Measurements from ENCODE around the gene MMP15.

Gene MMP15

DNA sequence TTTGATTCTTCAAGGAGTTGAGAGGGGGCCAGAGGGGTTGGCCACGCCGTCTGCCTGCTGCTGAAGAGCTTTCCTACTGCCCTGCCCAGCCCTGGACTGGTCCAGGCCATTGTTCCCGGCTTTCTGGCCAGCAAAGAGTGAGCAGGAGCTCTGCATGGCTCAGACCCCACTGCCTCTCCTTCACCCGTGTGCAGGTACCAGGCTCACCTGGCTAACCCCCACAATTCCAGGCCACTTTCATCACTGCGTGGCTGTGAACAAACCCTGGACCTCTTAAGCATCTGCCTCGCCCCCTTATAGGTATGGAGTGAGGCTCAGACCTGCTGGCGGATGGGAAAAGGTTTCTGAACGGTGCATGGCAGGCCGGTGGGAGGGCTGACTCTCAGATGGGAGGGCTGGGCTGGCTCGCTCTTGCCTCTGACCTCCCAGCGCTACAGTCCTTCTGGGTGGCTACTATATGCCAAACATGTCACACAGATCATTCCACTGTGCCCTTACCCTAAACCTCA, 33.9 kb upstream of the MMP15 start:
- no peak for DNase-seq
- TF ChIP-seq POLR2A (IDR thresholded peaks at IDR 0.05; ENCODE audit: low read length): no peak
- TF ChIP-seq GATA1 (IDR thresholded peaks at IDR 0.05; ENCODE audit: low read depth, low read length): no peak

DNA sequence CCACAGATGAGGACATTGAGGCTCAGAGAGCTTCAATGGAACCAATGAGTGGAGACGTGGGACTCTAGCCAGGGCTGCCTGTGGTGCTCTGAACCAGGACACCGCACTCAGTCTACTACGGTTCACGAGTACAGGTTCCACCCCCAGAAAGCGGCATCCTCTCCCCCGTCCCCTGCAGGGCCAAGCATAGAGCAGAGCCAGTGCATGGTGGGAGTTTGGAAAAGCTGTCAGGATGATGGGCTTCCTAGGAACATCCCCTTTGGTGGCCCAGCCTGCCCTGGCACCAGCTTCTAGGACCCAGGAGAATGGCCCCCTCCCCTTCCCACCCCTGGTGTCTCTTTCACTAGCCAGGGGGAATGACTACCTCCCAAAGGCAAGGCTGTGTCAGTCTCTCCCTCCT, 33.5 kb upstream of the MMP15 start:
- DNase-seq: no peak
- TF ChIP-seq GATA1 (IDR thresholded peaks at IDR 0.05; ENCODE audit: low read depth, low read length) (no peak), POLR2A (IDR thresholded peaks at IDR 0.05; ENCODE audit: low read length) (no peak)

DNA sequence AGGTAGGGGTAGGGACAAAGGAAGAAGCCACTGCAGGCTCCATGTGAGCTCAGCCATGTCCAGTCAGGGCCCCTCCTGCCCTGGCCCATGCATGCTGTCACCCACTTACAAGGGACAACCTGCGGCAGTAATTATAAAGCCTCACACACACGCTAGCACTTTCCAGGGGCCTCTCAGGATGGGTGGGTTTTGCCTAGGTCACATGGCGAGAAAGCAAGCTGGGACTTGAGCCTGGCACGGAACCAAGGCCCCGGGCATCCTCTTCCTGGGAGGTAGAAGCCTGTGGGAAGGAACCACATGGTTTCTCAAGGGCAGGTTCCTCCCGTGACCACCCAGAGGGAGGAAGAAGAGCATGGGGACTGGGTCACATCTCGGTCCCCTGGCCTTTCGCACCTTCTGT, 32.1 kb upstream of the MMP15 start:
- TF ChIP-seq GATA1 (IDR thresholded peaks at IDR 0.05; ENCODE audit: low read depth, low read length): no peak
- TF ChIP-seq POLR2A (IDR thresholded peaks at IDR 0.05; ENCODE audit: low read length): no peak
- DNase-seq: no peak

DNA sequence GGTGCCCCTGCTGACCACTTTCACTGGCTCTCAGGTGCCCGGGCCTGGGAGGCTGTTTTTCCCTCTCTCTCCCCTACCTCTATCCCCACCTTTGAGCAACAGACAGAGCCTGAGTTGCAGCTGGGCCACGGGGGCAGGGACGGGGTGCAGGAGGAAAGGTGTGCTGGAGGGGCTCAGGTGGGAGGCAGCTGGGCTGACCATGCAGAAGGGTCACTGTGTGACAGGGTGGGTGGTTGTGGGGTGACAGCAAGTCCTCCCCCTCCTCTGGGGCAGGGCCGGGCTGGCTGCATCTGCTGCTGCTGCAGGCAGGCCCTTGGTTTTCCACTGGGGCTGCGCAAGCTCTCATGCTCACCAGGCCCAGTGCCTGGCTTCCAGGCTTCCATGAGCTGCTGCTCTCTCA, 31.7 kb upstream of the MMP15 start:
- TF ChIP-seq POLR2A (IDR thresholded peaks at IDR 0.05; ENCODE audit: low read length) (no peak), GATA1 (IDR thresholded peaks at IDR 0.05; ENCODE audit: low read depth, low read length) (no peak)
- no peak for DNase-seq

DNA sequence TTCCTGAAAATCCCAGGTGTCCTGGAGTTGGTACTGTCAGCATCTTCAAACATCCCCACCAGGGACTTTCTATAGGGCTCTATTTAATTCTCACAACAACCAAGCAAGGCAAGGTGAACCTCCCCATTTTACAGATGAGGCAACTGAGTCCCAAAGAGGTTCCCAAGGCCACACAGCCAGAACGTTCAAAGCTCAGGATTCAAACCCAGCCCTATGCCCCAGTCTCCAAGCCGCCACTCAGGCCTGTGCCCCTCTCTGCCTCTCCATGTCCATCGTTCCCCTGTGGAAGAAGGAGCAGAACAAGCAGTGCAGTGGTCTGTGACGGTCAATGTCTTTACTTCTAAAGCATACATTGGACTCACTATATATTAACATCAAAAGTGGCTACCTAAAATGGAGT, 31.2 kb upstream of the MMP15 start:
- DNase-seq: no peak
- TF ChIP-seq POLR2A (IDR thresholded peaks at IDR 0.05; ENCODE audit: low read length) (no peak), GATA1 (IDR thresholded peaks at IDR 0.05; ENCODE audit: low read depth, low read length) (no peak)

DNA sequence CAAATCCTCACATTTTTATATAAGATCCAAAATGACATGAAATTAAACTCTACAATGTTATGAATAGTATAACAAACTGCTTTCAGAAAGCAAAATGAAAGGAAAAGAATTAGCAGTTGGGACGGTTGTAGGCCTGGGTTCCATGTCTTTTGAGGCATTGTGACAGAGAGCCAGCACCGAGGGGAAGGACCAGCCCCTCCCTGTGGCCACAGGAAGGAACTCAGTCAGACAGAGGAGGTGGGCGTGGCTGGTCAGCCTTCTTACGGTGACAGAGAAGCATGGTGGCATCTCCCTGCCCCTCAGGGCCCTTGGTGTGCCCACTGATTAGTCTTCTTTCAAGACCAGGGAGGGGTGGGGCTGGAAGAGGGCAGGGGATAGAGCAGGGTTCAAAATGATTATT, 30.8 kb upstream of the MMP15 start:
- DNase-seq: peak; percentile 72 to 73
- TF ChIP-seq POLR2A (IDR thresholded peaks at IDR 0.05; ENCODE audit: low read length) (no peak), GATA1 (IDR thresholded peaks at IDR 0.05; ENCODE audit: low read depth, low read length) (no peak)

DNA sequence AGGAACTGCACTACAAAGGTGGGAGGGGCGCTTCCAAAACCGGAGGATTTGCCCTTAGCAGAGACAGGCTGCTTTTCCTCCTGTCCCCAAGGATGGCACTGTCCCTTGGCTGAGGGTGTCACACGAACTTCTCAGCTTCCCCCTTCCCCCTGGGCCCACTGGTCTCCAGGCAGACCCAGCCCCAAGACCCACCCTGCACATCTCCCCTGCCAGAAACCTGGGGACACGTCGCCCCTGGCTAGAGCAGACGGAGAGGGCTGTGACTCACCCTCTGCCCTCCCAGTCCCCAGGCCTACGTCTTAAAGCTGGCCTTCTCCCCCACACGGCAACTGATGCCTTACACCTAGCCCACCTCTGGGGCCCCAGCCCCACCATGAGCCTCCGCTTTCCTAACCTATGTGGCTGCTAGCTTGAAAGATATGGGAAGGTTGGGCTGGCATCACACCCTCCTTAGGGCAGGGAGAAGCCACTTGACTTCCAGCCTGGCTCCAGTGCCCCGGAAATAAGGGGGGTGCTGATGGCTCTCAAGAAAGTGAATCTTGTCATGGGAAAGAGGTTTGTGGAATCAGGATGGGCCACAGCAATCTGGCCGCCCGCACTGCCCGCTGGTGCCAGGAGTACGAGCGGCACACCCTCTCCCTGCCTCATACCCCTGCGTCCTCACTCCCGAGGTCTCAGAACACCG, 29.7 kb upstream of the MMP15 start:
- no peak for DNase-seq
- TF ChIP-seq POLR2A (IDR thresholded peaks at IDR 0.05; ENCODE audit: low read length) (no peak), GATA1 (IDR thresholded peaks at IDR 0.05; ENCODE audit: low read depth, low read length) (no peak)

DNA sequence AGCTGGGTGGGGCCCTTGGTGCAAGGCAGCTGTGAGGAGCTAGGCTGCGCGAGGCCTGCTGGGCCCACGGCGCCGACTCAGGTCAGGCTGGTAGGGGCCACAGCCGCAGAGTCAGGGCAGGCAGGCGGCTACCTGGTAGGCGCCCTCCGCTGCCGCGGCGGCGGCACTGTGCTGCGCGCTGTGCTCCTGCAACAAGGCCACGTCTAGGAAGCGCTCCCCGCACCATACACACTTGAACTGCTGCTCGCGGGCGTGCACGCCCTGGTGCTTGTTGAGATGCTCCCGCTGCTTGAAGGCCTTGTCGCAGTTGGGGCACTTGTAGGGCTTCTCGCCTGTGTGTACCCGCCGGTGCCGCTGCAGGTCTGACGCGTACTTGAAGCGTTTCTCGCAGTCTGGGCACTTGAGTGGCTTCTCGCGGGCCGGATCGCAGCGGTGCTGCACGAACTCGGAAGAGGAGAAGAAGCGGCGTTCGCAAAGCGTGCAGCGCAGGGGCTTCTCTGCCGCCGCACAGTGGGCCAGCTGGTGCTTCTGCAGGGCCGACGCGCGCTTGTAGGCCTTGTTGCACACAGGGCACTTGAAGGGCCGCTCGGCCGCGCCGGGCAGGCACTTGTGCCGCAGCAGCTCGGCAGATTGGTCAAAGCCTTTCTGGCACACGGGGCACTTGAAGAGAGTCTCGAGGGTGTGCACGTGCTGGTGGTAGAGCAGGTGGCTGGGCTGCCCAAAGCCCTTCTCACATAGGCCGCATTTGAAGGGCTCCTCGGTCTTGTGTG, 29.0 kb upstream of the MMP15 start:
- DNase-seq: no peak
- no peak for TF ChIP-seq GATA1 (IDR thresholded peaks at IDR 0.05; ENCODE audit: low read depth, low read length)
- TF ChIP-seq POLR2A (IDR thresholded peaks at IDR 0.05; ENCODE audit: low read length): no peak

DNA sequence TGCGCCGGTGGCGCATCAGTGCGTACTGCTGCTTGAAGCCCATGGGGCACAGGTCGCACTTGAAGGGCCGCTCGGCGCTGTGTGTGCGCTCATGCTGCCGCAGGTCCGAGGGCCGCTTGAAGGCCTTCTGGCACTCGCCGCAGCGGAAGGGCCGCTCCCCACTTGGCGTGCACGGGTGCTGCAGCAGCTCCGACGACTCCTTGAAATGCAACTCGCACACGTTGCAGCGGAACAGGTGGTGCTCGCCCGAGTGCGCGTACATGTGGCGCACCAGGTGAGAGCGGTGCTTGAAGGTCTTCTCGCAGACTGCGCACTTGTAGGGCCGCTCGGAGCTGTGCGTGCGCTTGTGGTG, 28.4 kb upstream of the MMP15 start:
- TF ChIP-seq POLR2A (IDR thresholded peaks at IDR 0.05; ENCODE audit: low read length) (no peak), GATA1 (IDR thresholded peaks at IDR 0.05; ENCODE audit: low read depth, low read length) (no peak)

DNA sequence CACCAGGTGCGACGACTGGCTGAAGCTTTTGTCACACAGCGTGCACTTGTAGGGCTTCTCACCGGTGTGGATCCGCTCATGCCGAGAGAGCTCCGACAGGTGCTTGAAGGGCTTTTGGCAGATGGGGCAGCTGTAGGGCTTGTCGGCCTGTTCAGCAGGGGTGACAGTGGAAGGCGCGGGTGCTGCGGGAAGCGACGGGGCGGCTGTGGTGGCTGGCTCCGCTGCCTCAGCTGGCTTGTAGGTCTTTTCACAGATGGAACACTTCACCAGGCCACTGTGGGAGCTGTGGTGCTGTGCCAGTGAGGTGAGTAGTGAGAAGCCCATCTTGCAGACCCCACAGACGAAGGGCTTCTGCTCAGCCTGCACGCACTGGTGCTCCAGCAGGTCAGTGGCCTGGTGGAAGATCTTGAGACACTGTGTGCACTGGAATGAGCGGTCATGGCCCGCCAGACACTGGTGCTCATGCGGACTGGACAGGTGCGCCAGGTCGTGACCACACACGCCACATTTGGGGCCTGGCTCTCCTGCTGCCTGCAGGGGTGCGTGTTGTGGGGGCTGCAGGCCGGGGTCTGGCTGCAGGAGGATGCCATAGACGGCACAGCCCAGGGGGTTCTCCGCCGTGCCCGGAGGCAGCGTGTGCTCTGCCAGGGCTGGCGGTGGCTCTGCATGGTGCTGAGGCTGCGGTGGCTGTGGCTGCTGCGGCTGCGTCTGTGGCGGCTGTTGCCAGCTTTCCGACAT, 27.9 kb upstream of the MMP15 start:
- TF ChIP-seq GATA1 (IDR thresholded peaks at IDR 0.05; ENCODE audit: low read depth, low read length): no peak
- TF ChIP-seq POLR2A (IDR thresholded peaks at IDR 0.05; ENCODE audit: low read length): no peak
- DNase-seq: no peak

More for the DNA sequence above, 28.4 kb upstream of the MMP15 start:
- DNase-seq: no peak

DNA sequence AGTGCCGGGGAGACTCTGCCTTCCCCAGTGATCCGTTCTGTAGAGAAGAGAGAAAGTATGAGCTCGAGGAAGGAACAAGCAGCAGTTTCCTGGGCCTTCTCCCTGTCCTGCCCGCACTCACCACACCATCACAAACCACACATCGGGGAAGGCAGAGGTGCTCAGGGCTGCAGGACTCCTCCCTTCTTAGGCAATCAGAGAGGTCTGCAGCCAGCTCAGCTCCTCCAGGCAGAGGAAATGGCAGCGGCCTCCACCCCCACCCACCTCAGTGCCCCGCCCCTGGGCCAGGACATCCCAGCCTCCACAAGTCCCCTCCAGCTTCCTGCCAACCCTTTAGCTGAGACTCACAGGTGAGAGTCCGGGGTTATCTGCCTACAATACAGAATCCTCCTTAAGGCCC, 27.1 kb upstream of the MMP15 start:
- TF ChIP-seq POLR2A (IDR thresholded peaks at IDR 0.05; ENCODE audit: low read length): no peak
- TF ChIP-seq GATA1 (IDR thresholded peaks at IDR 0.05; ENCODE audit: low read depth, low read length): no peak
- DNase-seq: peak in 1 of 2 experiments; percentile 24

DNA sequence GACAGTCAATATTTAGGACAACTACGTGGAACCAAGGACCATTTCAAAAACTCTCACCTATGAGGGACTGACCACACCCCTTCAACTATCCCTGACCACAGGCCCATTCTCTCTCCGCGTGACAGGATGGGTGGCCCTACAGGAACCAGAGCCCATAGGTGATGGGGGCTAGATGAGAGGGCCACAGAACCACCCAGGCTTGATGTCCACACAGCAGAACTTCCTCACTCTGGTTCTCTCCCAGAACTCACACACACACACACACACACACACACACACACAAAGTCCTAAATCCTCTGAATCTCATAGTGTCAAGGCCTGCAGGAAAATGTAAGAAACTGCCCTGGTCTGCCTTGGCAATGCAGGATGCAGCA, 26.6 kb upstream of the MMP15 start:
- no peak for TF ChIP-seq POLR2A (IDR thresholded peaks at IDR 0.05; ENCODE audit: low read length)
- no peak for TF ChIP-seq GATA1 (IDR thresholded peaks at IDR 0.05; ENCODE audit: low read depth, low read length)
- no peak for DNase-seq

DNA sequence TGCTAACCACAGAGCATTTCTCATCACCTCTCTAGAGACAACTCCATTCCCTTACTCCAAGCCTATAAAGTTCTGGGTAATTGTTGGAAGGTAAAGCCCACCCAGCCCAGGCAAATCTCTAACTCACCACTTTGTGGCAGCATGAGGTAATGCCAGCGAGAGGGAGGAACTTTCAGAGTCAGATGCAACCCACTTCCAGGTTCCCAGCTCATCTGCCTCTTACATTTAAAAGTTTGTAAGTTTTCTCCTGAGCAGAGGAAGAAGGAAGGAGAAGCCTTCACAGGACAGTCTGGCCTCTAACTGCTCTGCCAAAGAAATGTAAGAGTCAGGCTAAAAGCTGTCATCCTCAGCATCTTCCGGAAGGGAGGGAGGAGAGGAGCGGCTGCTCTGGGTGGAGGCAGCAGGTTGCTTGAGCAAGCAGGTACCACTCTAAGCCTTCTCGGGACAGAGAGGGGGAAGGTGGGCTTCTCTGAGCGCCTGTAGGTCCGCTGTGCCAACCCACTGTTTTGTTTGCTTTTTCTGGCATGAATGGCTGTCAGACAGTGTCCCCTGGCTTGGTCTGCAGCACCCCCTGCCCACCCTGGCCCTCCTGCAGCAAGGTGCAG, 26.1 kb upstream of the MMP15 start:
- DNase-seq: peak; percentile 34 to 47
- no peak for TF ChIP-seq GATA1 (IDR thresholded peaks at IDR 0.05; ENCODE audit: low read depth, low read length)
- TF ChIP-seq POLR2A (IDR thresholded peaks at IDR 0.05; ENCODE audit: low read length): no peak
